Measurements from ENCODE around the gene CTAGE9.

- TF ChIP-seq EZH2phosphoT487 (IDR thresholded peaks at IDR 0.05; ENCODE audit: borderline replicate concordance, low read length): no peak
- TF ChIP-seq CTCF (conservative IDR thresholded peaks at IDR 0.05; ENCODE audit: low read depth, low read length): no peak
These were observed 19.4 kb upstream of the CTAGE9 start for GRCh38 chr6:131730264-131730663.
